ENCODE data around the gene LONP2. TPM values are rescaled to one million over a fixed set of nuclear protein-coding genes. Genes with fewer than 3 reads are reported as not detected.
"Not testable (repeated sequence)": the region's sequence is repeated elsewhere in the genome, so short reads cannot be mapped to it uniquely, and the experiment has no call there.

LONP2 gene
- total RNA-seq, 1 donor: 56.8 TPM

DNA sequence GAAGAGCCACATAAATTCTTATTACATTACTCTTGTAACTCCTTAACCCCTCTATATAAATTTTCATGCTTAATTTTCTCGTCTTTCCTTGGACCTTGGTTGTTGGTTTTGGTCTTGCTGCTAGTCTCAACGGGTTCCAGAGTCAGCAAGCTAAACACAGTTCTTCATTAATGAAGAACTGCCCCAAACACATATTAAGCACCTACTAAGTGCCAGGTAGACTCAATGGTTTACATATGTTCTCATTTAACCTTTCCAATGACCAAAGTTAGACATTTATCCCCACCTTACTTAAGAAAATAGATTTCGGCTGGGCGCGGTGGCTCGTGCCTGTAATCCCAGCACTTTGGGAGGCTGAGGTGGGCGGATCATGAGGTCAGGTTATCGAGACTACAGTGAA is 126.1 kb downstream of the LONP2 start:
- Histone ChIP-seq H3K27me3 (ENCODE audit: insufficient read depth, low read length) (no peaks in the 10 kb centered on the region), H3K9me3 (ENCODE audit: low read depth, low read length) (no peaks in the 10 kb centered on the region), H4K20me1 (ENCODE audit: insufficient read depth, low read length) (peaks cover 60% of the 10 kb centered on the region), H3K4me1 (ENCODE audit: insufficient read depth, low read length) (peaks cover 46% of the 10 kb centered on the region), H3K36me3 (ENCODE audit: insufficient read depth, low read length) (no peaks in the 10 kb centered on the region), H3K79me2 (ENCODE audit: insufficient read depth, low read length) (peaks cover 92% of the 10 kb centered on the region), H3K4me2 (ENCODE audit: insufficient read depth, low read length) (no peak overlapping the region), H3K4me3 (ENCODE audit: insufficient read depth, low read length) (no peak overlapping the region), H3K27ac (ENCODE audit: low read depth, low read length) (no peak overlapping the region), H2AFZ (ENCODE audit: low read length) (no peak overlapping the region)
- no peak for DNase-seq (ENCODE audit: insufficient read length, low spot score, missing footprints)
- TF ChIP-seq, protein P1, sequence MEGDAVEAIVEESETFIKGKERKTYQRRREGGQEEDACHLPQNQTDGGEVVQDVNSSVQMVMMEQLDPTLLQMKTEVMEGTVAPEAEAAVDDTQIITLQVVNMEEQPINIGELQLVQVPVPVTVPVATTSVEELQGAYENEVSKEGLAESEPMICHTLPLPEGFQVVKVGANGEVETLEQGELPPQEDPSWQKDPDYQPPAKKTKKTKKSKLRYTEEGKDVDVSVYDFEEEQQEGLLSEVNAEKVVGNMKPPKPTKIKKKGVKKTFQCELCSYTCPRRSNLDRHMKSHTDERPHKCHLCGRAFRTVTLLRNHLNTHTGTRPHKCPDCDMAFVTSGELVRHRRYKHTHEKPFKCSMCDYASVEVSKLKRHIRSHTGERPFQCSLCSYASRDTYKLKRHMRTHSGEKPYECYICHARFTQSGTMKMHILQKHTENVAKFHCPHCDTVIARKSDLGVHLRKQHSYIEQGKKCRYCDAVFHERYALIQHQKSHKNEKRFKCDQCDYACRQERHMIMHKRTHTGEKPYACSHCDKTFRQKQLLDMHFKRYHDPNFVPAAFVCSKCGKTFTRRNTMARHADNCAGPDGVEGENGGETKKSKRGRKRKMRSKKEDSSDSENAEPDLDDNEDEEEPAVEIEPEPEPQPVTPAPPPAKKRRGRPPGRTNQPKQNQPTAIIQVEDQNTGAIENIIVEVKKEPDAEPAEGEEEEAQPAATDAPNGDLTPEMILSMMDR (IDR thresholded peaks at IDR 0.05; ENCODE audit: extremely low read depth, low read depth, low read length): no peak

DNA sequence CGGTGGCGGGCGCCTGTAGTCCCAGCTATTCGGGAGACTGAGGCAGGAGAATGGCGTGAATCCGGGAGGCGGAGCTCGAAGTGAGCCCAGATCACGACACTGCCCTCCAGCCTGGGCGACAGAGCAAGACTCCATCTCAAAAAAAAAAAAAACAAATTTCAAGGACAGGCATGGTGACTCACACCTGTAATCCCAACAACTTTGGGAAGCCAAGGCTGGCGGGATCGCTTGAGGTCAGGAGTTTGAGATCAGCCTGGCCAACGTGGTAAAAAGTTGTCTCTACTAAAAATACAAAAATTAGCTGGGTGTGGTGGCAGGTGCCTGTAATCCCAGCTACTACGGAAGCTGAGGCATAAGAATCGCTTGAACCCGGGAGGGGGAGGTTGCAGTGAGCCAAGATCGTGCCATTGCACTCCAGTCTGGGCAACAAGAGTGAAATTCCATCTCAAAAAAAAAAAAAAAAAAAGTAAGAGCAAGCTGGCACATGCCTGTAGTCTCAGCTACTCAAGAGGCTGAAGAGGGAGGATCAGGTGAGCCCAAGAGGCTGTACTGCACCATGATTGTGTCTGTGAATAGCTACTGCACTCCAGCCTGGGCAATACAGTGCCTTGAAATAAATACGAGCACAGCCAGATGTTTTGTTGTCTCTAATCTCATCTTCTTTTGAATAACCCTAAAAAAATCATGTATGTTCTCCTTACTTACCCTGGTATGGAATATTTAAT is 126.7 kb downstream of the LONP2 start:
- DNase-seq (ENCODE audit: insufficient read length, low spot score, missing footprints): not testable (repeated sequence)

DNA sequence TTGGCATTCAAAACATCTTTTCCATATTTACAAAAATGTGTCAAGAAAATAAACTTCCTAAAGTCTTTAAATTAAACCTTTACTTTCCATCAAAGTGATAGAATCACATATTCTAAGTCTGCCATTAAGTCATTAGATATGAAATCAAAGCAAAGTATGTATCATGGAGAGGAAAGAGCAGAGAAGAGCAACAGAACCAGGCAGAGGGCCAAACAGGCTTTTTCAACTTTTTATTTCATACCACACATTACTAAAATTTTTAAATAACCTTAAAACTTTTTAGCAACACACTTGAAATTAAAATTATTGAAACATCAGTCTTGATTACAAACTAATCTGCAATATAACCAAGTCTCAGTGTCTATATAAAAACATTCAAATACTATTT is 127.3 kb downstream of the LONP2 start:
- DNase-seq (ENCODE audit: insufficient read length, low spot score, missing footprints): no peak
- no peak overlapping the region for H3K4me2 ChIP-seq (ENCODE audit: insufficient read depth, low read length)
- H2AFZ ChIP-seq (ENCODE audit: low read length): no peak overlapping the region
- H3K27me3 ChIP-seq (ENCODE audit: insufficient read depth, low read length): no peaks in the 10 kb centered on the region
- H3K4me3 ChIP-seq (ENCODE audit: insufficient read depth, low read length): no peak overlapping the region
- H4K20me1 ChIP-seq (ENCODE audit: insufficient read depth, low read length): peaks cover 66% of the 10 kb centered on the region
- H3K9me3 ChIP-seq (ENCODE audit: low read depth, low read length): no peaks in the 10 kb centered on the region
- peaks cover 98% of the 10 kb centered on the region for H3K79me2 ChIP-seq (ENCODE audit: insufficient read depth, low read length)
- no peak overlapping the region for H3K27ac ChIP-seq (ENCODE audit: low read depth, low read length)
- peaks cover 40% of the 10 kb centered on the region for H3K4me1 ChIP-seq (ENCODE audit: insufficient read depth, low read length)
- TF ChIP-seq, protein P1 (IDR thresholded peaks at IDR 0.05; ENCODE audit: extremely low read depth, low read depth, low read length): no peak
- H3K36me3 ChIP-seq (ENCODE audit: insufficient read depth, low read length): no peaks in the 10 kb centered on the region

More for the DNA sequence above, 126.7 kb downstream of the LONP2 start:
- H3K79me2 ChIP-seq (ENCODE audit: insufficient read depth, low read length): peaks cover 93% of the 10 kb centered on the region
- not testable (repeated sequence) for H3K9me3 ChIP-seq (ENCODE audit: low read depth, low read length); H3K4me3 ChIP-seq (ENCODE audit: insufficient read depth, low read length); H2AFZ ChIP-seq (ENCODE audit: low read length); H3K4me2 ChIP-seq (ENCODE audit: insufficient read depth, low read length); H3K36me3 ChIP-seq (ENCODE audit: insufficient read depth, low read length); H3K27me3 ChIP-seq (ENCODE audit: insufficient read depth, low read length); H3K27ac ChIP-seq (ENCODE audit: low read depth, low read length)
- peaks cover 42% of the 10 kb centered on the region for H3K4me1 ChIP-seq (ENCODE audit: insufficient read depth, low read length)
- H4K20me1 ChIP-seq (ENCODE audit: insufficient read depth, low read length): peaks cover 62% of the 10 kb centered on the region

DNA sequence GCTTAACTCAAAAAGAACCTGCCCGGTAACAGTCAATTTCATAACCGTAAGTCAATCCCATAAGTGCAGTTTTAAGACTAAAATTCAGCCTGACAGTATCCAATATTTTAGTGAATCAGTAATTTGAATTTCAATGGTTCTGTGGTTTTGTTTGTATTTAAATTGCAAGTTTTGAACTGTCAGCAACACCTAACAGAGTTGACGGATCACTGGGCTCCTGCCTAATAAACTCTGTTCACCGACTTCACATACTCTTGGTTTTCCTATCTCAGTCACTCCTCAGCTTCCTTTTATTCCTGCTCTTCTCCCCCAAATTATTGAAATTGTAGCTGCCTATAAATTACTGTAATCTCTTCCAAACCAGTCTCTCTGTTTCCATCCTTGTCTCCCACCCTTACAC is 128.6 kb downstream of the LONP2 start:
- DNase-seq (ENCODE audit: insufficient read length, low spot score, missing footprints): no peak
- Histone ChIP-seq H3K27me3 (ENCODE audit: insufficient read depth, low read length) (no peaks in the 10 kb centered on the region), H4K20me1 (ENCODE audit: insufficient read depth, low read length) (peaks cover 56% of the 10 kb centered on the region), H3K79me2 (ENCODE audit: insufficient read depth, low read length) (peaks cover 99% of the 10 kb centered on the region), H2AFZ (ENCODE audit: low read length) (no peak overlapping the region), H3K4me3 (ENCODE audit: insufficient read depth, low read length) (no peak overlapping the region), H3K9me3 (ENCODE audit: low read depth, low read length) (no peaks in the 10 kb centered on the region), H3K27ac (ENCODE audit: low read depth, low read length) (no peak overlapping the region), H3K4me2 (ENCODE audit: insufficient read depth, low read length) (no peak overlapping the region), H3K36me3 (ENCODE audit: insufficient read depth, low read length) (no peaks in the 10 kb centered on the region), H3K4me1 (ENCODE audit: insufficient read depth, low read length) (peaks cover 26% of the 10 kb centered on the region)
- TF ChIP-seq, protein P1 (IDR thresholded peaks at IDR 0.05; ENCODE audit: extremely low read depth, low read depth, low read length): no peak

Data from osteoblast (primary cell).